IMR-90 (cell line): ENCODE data around the gene LDHAL6B. TPM values are rescaled to one million over a fixed set of nuclear protein-coding genes. Genes with fewer than 3 reads are reported as not detected.

ENCODE experiments used
- ATAC-seq: fragments of 200-7000 bp; cut with Tn5 transposase; 2 replicates; pipeline ENCODE4 v1.9.1; 2020; ENCODE audit warnings: low read depth, mild to moderate bottlenecking, moderate library complexity
- BruUV-seq: library from RNA; stranded (reverse); fragments of 400-500 nt; replicated peaks from 2 replicates; lab custom pipeline; 2021; lab: Mats Ljungman, UMichigan
- CTCF ChIA-PET: fragments of 300-600 bp; formaldehyde crosslinking; extraction: SDS; loops from one replicate; lab custom pipeline; 2021; ENCODE audit warnings: antibody characterized with exemption; lab: Yijun Ruan, JAX
- POLR2A ChIA-PET: fragments of 300-600 bp; sonication (Branson Sonifier 250); formaldehyde crosslinking; loops from one replicate; lab custom pipeline; 2022; ENCODE audit warnings: antibody characterized with exemption; ENCODE audit not compliant: unreplicated experiment; lab: Charles Lee
- DNase-seq: peaks from one replicate; pipeline ENCODE4 v3.0.0; 2013
- H2AFZ ChIP-seq: replicated peaks from 2 replicates; pipeline ENCODE3; 2013; ENCODE audit warnings: low read length, mild to moderate bottlenecking; ENCODE audit not compliant: poor library complexity
- H2AK5ac ChIP-seq: 2 replicates; pipeline ENCODE4 v1.6.1; 2013; ENCODE audit warnings: low read depth, low read length, inconsistent platforms
- H2AK9ac ChIP-seq: replicated peaks from 2 replicates; pipeline ENCODE3; 2013; ENCODE audit warnings: mild to moderate bottlenecking, low read depth, low read length, moderate library complexity; ENCODE audit not compliant: poor library complexity
- H2BK120ac ChIP-seq: 2 replicates; pipeline ENCODE4 v1.6.1; 2013; ENCODE audit warnings: low read depth, low read length, inconsistent platforms
- H2BK15ac ChIP-seq: 3 replicates; pipeline ENCODE4 v1.6.1; 2013; ENCODE audit warnings: low read depth, low read length, inconsistent platforms
- H2BK20ac ChIP-seq: 2 replicates; pipeline ENCODE4 v1.6.1; 2013; ENCODE audit warnings: low read depth, mild to moderate bottlenecking, inconsistent platforms, low read length, moderate library complexity
- H2BK5ac ChIP-seq: 2 replicates; pipeline ENCODE4 v1.6.1; 2013; ENCODE audit warnings: mild to moderate bottlenecking, low read depth, low read length, inconsistent platforms; ENCODE audit not compliant: poor library complexity, severe bottlenecking
- H3K14ac ChIP-seq: replicated peaks from 2 replicates; pipeline ENCODE4 v1.6.1; 2013; ENCODE audit warnings: low read depth, low read length, inconsistent platforms
- H3K18ac ChIP-seq: 2 replicates; pipeline ENCODE4 v1.6.1; 2013; ENCODE audit warnings: low read depth, low read length, control low read depth
- H3K23ac ChIP-seq: 2 replicates; pipeline ENCODE4 v1.6.1; 2013; ENCODE audit warnings: low read depth, low read length, inconsistent platforms
- H3K27ac ChIP-seq: 2 replicates; pipeline ENCODE4 v1.5.1; 2013; ENCODE audit warnings: mild to moderate bottlenecking, control low read depth, low read length; ENCODE audit not compliant: insufficient read depth
- H3K27me3 ChIP-seq: 2 replicates; pipeline ENCODE4 v1.6.1; 2013; ENCODE audit warnings: low read length; ENCODE audit not compliant: control insufficient read depth, insufficient read depth
- H3K36me3 ChIP-seq: 2 replicates; pipeline ENCODE4 v1.6.1; 2013; ENCODE audit warnings: low read length, mixed read lengths; ENCODE audit not compliant: control insufficient read depth, insufficient read depth
- H3K4ac ChIP-seq: 2 replicates; pipeline ENCODE4 v1.6.1; 2013; ENCODE audit warnings: low read depth, low read length, inconsistent platforms
- H3K4me1 ChIP-seq: 2 replicates; pipeline ENCODE4 v1.6.1; 2013; ENCODE audit warnings: low read length, mixed read lengths; ENCODE audit not compliant: control insufficient read depth, insufficient read depth
- H3K4me2 ChIP-seq: 2 replicates; pipeline ENCODE4 v1.6.1; 2013; ENCODE audit warnings: low read depth, mild to moderate bottlenecking, control low read depth, low read length, moderate library complexity
- H3K4me3 ChIP-seq: 2 replicates; pipeline ENCODE4 v1.5.1; 2013; ENCODE audit warnings: low read depth, mild to moderate bottlenecking, control low read depth, low read length, moderate library complexity; ENCODE audit not compliant: insufficient read depth
- H3K56ac ChIP-seq: 2 replicates; pipeline ENCODE4 v1.6.1; 2013; ENCODE audit warnings: low read length, inconsistent platforms; ENCODE audit not compliant: insufficient read depth; ENCODE audit errors: extremely low read depth
- H3K79me1 ChIP-seq, 2 experiments: 2 replicates each; pipeline ENCODE4 v1.6.1; 2013; ENCODE audit warnings: low read length in 2 of 2, inconsistent platforms in 1 of 2, low read depth in 1 of 2
- H3K9ac ChIP-seq: 2 replicates; pipeline ENCODE4 v1.6.1; 2013; ENCODE audit warnings: low read depth, low read length, control low read depth
- H3K9me1 ChIP-seq: 2 replicates; pipeline ENCODE4 v1.6.1; 2013; ENCODE audit warnings: low read length, inconsistent platforms; ENCODE audit not compliant: insufficient read depth
- H3K9me3 ChIP-seq: 2 replicates; pipeline ENCODE4 v1.6.1; 2013; ENCODE audit warnings: low read length; ENCODE audit not compliant: control insufficient read depth, insufficient read depth
- H4K20me1 ChIP-seq: 2 replicates; pipeline ENCODE4 v1.6.1; 2013; ENCODE audit warnings: low read length, inconsistent platforms; ENCODE audit not compliant: insufficient read depth
- H4K5ac ChIP-seq: 2 replicates; pipeline ENCODE4 v1.6.1; 2013; ENCODE audit warnings: mild to moderate bottlenecking, low read depth, low read length, control low read depth
- H4K8ac ChIP-seq, 2 experiments: 2 replicates each; pipeline ENCODE4 v1.6.1; 2013; ENCODE audit warnings: low read depth in 2 of 2, low read length in 2 of 2, control low read depth in 1 of 2, inconsistent platforms in 1 of 2
- H4K91ac ChIP-seq: 2 replicates; pipeline ENCODE4 v1.6.1; 2013; ENCODE audit warnings: low read depth, low read length, inconsistent platforms; ENCODE audit not compliant: insufficient read depth
- BHLHE40 ChIP-seq: fragments of 150-350 bp; IDR thresholded peaks from 2 replicates; pipeline ENCODE4 v1.6.1; 2016; ENCODE audit warnings: mild to moderate bottlenecking, low read depth, low read length
- CEBPB ChIP-seq: IDR thresholded peaks from 2 replicates; pipeline ENCODE4 v1.6.1; 2012; ENCODE audit warnings: low read depth, low read length, improper control_type of control experiment
- CHD1 ChIP-seq: IDR thresholded peaks from 2 replicates; pipeline ENCODE4 v1.6.1; 2012; ENCODE audit warnings: low read depth, low read length, improper control_type of control experiment
- CTCF ChIP-seq: conservative IDR thresholded peaks from 2 replicates; pipeline ENCODE4 v1.5.1; 2012; ENCODE audit warnings: mild to moderate bottlenecking, low read depth, low read length, improper control_type of control experiment
- FOS ChIP-seq: fragments of 150-350 bp; IDR thresholded peaks from 2 replicates; pipeline ENCODE4 v1.6.1; 2016; ENCODE audit warnings: low read depth, low read length
- MAFK ChIP-seq: IDR thresholded peaks from 2 replicates; pipeline ENCODE4 v1.6.1; 2012; ENCODE audit warnings: low read depth, low read length, improper control_type of control experiment
- MAZ ChIP-seq: IDR thresholded peaks from 2 replicates; pipeline ENCODE4 v1.6.1; 2012; ENCODE audit warnings: low read depth, mild to moderate bottlenecking, low read length, improper control_type of control experiment, moderate library complexity, borderline replicate concordance
- MXI1 ChIP-seq: IDR thresholded peaks from 2 replicates; pipeline ENCODE4 v1.6.1; 2012; ENCODE audit warnings: low read depth, mild to moderate bottlenecking, low read length, moderate library complexity, borderline replicate concordance
- NFE2L2 ChIP-seq: fragments of 150-350 bp; IDR thresholded peaks from 2 replicates; pipeline ENCODE4 v1.6.1; 2016; ENCODE audit warnings: low read depth, mild to moderate bottlenecking, low read length
- POLR2A ChIP-seq: IDR thresholded peaks from 2 replicates; pipeline ENCODE4 v1.6.1; 2012; ENCODE audit warnings: mild to moderate bottlenecking, low read depth, low read length
- RAD21 ChIP-seq: IDR thresholded peaks from 2 replicates; pipeline ENCODE4 v1.6.1; 2012; ENCODE audit warnings: low read length, improper control_type of control experiment
- RCOR1 ChIP-seq: IDR thresholded peaks from 2 replicates; pipeline ENCODE4 v1.6.1; 2012; ENCODE audit warnings: mild to moderate bottlenecking, low read length, improper control_type of control experiment; ENCODE audit not compliant: insufficient replicate concordance
- RFX5 ChIP-seq: IDR thresholded peaks from 2 replicates; pipeline ENCODE4 v1.8.0; 2012; ENCODE audit warnings: low read depth, mild to moderate bottlenecking, low read length, moderate library complexity
- SMC3 ChIP-seq: fragments of 150-350 bp; IDR thresholded peaks from 2 replicates; pipeline ENCODE4 v1.6.1; 2016; ENCODE audit warnings: low read depth, mild to moderate bottlenecking, antibody characterized with exemption, low read length, moderate library complexity
- USF2 ChIP-seq: fragments of 150-350 bp; IDR thresholded peaks from 2 replicates; pipeline ENCODE4 v1.6.1; 2017; ENCODE audit warnings: mild to moderate bottlenecking, antibody characterized with exemption, low read length, low read depth
- WGBS, 2 experiments: methylation state at CpG; one replicate each; pipeline versions ENCODE4 v1.1.5 to v1.1.7; 2013; ENCODE audit warnings: missing lambda C conversion rate in 2 of 2; ENCODE audit not compliant: insufficient read length in 1 of 2; ENCODE audit errors: extremely low coverage in 2 of 2; 5-methylcytosine and 5-hydroxymethylcytosine counted together
- dilution Hi-C: fragments of 300-500 bp; cut with HindIII; formaldehyde crosslinking; loops from one replicate; pipeline ENCODE4 v1.14.3; 2018; ENCODE audit warnings: low sequenced_read_pairs; ENCODE audit not compliant: unreplicated experiment
- in situ Hi-C: fragments of 300-500 bp; cut with MboI; formaldehyde crosslinking; loops from 3 replicates; pipeline ENCODE4 v1.14.3; 2019; ENCODE audit warnings: low sequenced_read_pairs, inconsistent platforms, mixed read lengths
- intact Hi-C: fragments of 100-400 bp; cut with micrococcal nuclease; formaldehyde crosslinking; loops from 2 replicates; pipeline ENCODE4 v1.10.0; 2022
- polyA plus RNA-seq, 3 experiments: library from polyadenylated mRNA; depleted of rRNA; stranded (reverse); fragments of >200 nt; gene quantifications; 2 replicates each; pipeline ENCODE4 v1.2.3, GENCODE V29; 2012; ENCODE audit warnings: low replicate concordance in 1 of 3
- total RNA-seq: library from RNA; depleted of rRNA; stranded (reverse); fragments of >200 nt; gene quantifications from 2 replicates; pipeline ENCODE4 v1.2.3, GENCODE V29; 2012
- TF ChIP-seq, protein P1 (sequence below): fragments of 150-350 bp; IDR thresholded peaks from 2 replicates; pipeline ENCODE4 v1.6.1; 2016; ENCODE audit warnings: low read depth, mild to moderate bottlenecking, low read length, moderate library complexity, borderline replicate concordance

LDHAL6B gene
- total and polyA plus RNA-seq, 2 of the 4 experiments (the other 2 are of a cell fraction): not detected

GRCh38 chr15:59173194-59173593 is 33.4 kb upstream of the LDHAL6B start:
- POLR2A ChIA-PET: no interaction called here
- Histone ChIP-seq H4K91ac (no peak overlapping the region), H2AFZ (no peak overlapping the region), H3K27ac (no peak overlapping the region), H4K5ac (no peak overlapping the region), H3K4me3 (no peak overlapping the region), H3K79me1 (peaks cover 1 to 16% of the 10 kb centered on the region in 2 experiments; a peak in 1 of 4 replicates), H3K36me3 (peaks cover 14% of the 10 kb centered on the region), H2BK120ac (no peak overlapping the region), H3K27me3 (no peaks in the 10 kb centered on the region), H3K23ac (no peak overlapping the region), H4K8ac (no peak overlapping the region), H3K4me2 (no peak overlapping the region), H3K9ac (no peak overlapping the region), H3K9me3 (no peaks in the 10 kb centered on the region), H3K18ac (no peak overlapping the region), H3K56ac (no peak overlapping the region), H3K4me1 (peaks cover 25% of the 10 kb centered on the region), H2AK5ac (no peak overlapping the region), H2BK20ac (no peak overlapping the region), H3K4ac (no peak overlapping the region), H4K20me1 (peaks cover 11% of the 10 kb centered on the region), H2AK9ac (no peak overlapping the region), H3K9me1 (peaks cover 11% of the 10 kb centered on the region), H2BK5ac (no peak overlapping the region), H2BK15ac (no peak overlapping the region), H3K14ac (no peak overlapping the region)
- in situ Hi-C loops: loop anchor here (10.0 kb wide), 1 partner anchor 202 kb away; the partner anchor contains the start of gene MYO1E
- CTCF ChIA-PET: no interaction called here
- dilution Hi-C loops: no loop called here
- ATAC-seq (no peak), DNase-seq (no peak)
- BruUV-seq: no TSS peak
- intact Hi-C loops: no loop called here
- no CpG with 5 or more reads among the region's 5 CpGs for WGBS, 2 experiments
- TF ChIP-seq CEBPB: no peak
- no peak for TF ChIP-seq BHLHE40
- no peak for TF ChIP-seq MAZ
- TF ChIP-seq POLR2A: no peak
- no peak for TF ChIP-seq MXI1
- no peak for TF ChIP-seq CHD1
- TF ChIP-seq CTCF: no peak
- TF ChIP-seq SMC3: no peak
- no peak for TF ChIP-seq RAD21
- TF ChIP-seq RFX5: no peak
- TF ChIP-seq, protein P1, sequence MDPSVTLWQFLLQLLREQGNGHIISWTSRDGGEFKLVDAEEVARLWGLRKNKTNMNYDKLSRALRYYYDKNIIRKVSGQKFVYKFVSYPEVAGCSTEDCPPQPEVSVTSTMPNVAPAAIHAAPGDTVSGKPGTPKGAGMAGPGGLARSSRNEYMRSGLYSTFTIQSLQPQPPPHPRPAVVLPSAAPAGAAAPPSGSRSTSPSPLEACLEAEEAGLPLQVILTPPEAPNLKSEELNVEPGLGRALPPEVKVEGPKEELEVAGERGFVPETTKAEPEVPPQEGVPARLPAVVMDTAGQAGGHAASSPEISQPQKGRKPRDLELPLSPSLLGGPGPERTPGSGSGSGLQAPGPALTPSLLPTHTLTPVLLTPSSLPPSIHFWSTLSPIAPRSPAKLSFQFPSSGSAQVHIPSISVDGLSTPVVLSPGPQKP: no peak
- TF ChIP-seq FOS: no peak
- TF ChIP-seq RCOR1: no peak
- TF ChIP-seq MAFK: no peak
- TF ChIP-seq NFE2L2: no peak
- TF ChIP-seq USF2: no peak
